Measurements from ENCODE around the gene CSRNP2. TPM values are rescaled to one million over a fixed set of nuclear protein-coding genes. Genes with fewer than 3 reads are reported as not detected.

Gene CSRNP2
- total RNA-seq, 1 experiment from 2014 or later = 33.7 TPM

DNA sequence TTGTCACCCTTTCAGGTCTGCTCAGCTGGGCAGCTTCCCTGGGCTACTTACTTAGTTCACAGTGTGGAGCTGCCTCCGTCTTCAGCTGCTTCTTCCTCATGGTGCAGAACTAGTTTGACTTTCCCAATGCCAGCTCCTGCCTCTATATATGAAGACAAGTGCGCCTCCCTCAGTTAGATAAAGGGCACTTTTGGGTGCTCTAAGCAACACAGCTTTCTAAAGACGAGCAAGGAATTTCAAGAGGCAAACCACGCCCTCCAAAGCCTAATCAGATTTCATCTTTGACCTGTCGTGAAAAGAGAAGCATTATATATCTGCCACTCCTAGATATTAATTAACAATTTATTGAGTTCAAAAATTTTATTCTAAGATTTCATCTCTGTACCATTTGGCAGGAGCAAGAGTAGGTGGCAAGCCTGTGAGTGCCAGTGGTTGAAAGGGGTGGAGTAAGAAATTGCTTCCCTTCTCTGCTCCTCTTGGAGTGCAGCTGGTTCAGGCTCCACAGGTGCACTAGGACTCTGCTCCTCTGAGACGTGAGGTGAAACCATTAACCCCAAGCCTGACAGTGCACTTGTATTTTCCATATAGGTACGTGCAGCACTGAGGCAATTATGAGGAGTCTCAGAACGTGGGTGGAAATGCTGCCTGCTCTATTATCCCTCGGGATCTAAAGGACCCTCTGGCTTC lies 55.1 kb downstream of the CSRNP2 start (continued):
- TF ChIP-seq, protein P1, sequence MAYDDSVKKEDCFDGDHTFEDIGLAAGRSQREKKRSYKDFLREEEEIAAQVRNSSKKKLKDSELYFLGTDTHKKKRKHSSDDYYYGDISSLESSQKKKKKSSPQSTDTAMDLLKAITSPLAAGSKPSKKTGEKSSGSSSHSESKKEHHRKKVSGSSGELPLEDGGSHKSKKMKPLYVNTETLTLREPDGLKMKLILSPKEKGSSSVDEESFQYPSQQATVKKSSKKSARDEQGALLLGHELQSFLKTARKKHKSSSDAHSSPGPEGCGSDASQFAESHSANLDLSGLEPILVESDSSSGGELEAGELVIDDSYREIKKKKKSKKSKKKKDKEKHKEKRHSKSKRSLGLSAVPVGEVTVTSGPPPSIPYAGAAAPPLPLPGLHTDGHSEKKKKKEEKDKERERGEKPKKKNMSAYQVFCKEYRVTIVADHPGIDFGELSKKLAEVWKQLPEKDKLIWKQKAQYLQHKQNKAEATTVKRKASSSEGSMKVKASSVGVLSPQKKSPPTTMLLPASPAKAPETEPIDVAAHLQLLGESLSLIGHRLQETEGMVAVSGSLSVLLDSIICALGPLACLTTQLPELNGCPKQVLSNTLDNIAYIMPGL (CRISPR knock-in tag; IDR thresholded peaks at IDR 0.05) = no peak
- TF ChIP-seq, protein P2, sequence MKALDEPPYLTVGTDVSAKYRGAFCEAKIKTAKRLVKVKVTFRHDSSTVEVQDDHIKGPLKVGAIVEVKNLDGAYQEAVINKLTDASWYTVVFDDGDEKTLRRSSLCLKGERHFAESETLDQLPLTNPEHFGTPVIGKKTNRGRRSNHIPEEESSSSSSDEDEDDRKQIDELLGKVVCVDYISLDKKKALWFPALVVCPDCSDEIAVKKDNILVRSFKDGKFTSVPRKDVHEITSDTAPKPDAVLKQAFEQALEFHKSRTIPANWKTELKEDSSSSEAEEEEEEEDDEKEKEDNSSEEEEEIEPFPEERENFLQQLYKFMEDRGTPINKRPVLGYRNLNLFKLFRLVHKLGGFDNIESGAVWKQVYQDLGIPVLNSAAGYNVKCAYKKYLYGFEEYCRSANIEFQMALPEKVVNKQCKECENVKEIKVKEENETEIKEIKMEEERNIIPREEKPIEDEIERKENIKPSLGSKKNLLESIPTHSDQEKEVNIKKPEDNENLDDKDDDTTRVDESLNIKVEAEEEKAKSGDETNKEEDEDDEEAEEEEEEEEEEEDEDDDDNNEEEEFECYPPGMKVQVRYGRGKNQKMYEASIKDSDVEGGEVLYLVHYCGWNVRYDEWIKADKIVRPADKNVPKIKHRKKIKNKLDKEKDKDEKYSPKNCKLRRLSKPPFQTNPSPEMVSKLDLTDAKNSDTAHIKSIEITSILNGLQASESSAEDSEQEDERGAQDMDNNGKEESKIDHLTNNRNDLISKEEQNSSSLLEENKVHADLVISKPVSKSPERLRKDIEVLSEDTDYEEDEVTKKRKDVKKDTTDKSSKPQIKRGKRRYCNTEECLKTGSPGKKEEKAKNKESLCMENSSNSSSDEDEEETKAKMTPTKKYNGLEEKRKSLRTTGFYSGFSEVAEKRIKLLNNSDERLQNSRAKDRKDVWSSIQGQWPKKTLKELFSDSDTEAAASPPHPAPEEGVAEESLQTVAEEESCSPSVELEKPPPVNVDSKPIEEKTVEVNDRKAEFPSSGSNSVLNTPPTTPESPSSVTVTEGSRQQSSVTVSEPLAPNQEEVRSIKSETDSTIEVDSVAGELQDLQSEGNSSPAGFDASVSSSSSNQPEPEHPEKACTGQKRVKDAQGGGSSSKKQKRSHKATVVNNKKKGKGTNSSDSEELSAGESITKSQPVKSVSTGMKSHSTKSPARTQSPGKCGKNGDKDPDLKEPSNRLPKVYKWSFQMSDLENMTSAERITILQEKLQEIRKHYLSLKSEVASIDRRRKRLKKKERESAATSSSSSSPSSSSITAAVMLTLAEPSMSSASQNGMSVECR (CRISPR knock-in tag; IDR thresholded peaks at IDR 0.05; ENCODE audit: borderline replicate concordance) = no peak

DNA sequence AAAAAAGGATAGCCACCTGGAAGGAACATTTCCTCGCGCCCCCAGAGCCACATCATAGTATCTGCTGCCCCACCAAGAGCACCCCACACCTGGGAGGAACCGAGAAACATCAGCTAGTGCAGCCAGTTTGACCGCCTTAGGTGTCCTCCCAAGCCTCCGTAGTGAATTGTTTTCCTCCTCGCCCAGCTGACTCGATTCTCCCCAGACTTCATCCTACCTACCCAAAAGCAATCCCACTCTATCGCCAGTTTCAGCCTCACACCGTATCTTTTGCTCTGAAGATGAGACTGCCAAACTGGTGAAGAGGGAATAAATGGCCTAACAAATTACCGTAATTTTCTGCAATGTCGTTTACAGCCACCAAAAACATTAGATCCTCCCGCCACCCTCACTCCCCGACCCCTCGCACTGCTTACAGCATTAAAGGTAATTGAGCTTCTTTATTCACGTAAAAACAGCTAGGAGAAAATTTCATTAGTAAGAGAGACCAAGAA lies 56.0 kb downstream of the CSRNP2 start:
- H3K4me1 Mint-ChIP-seq = peaks cover 41% of the 10 kb centered on the region
- TF ChIP-seq RORB (CRISPR knock-in tag; IDR thresholded peaks at IDR 0.05) (no peak), NR3C1 (CRISPR knock-in tag; conservative IDR thresholded peaks at IDR 0.05; ENCODE audit: low read depth) (no peak), GRHL2 (CRISPR knock-in tag; IDR thresholded peaks at IDR 0.05; ENCODE audit: insufficient replicate concordance, severe bottlenecking) (no peak), CREB1 (CRISPR knock-in tag; IDR thresholded peaks at IDR 0.05) (no peak), NFE2L1 (CRISPR knock-in tag; IDR thresholded peaks at IDR 0.05) (no peak), ZBTB21 (CRISPR knock-in tag; IDR thresholded peaks at IDR 0.05; ENCODE audit: borderline replicate concordance) (no peak), TEAD4 (CRISPR knock-in tag; IDR thresholded peaks at IDR 0.05) (no peak), TP53 (CRISPR knock-in tag; IDR thresholded peaks at IDR 0.05) (no peak), SMAD3 (CRISPR knock-in tag; IDR thresholded peaks at IDR 0.05; ENCODE audit: borderline replicate concordance) (no peak), JUN (CRISPR knock-in tag; IDR thresholded peaks at IDR 0.05) (no peak), KAT7 (CRISPR knock-in tag; IDR thresholded peaks at IDR 0.05; ENCODE audit: borderline replicate concordance) (no peak), ETV6 (CRISPR knock-in tag; IDR thresholded peaks at IDR 0.05) (no peak), ELF4 (CRISPR knock-in tag; IDR thresholded peaks at IDR 0.05; ENCODE audit: low read depth) (no peak), ZNF317 (CRISPR knock-in tag; IDR thresholded peaks at IDR 0.05; ENCODE audit: borderline replicate concordance, low read depth) (no peak), ZNF396 (CRISPR knock-in tag; IDR thresholded peaks at IDR 0.05; ENCODE audit: borderline replicate concordance) (no peak)
- TF ChIP-seq, protein P3, sequence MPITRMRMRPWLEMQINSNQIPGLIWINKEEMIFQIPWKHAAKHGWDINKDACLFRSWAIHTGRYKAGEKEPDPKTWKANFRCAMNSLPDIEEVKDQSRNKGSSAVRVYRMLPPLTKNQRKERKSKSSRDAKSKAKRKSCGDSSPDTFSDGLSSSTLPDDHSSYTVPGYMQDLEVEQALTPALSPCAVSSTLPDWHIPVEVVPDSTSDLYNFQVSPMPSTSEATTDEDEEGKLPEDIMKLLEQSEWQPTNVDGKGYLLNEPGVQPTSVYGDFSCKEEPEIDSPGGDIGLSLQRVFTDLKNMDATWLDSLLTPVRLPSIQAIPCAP (CRISPR knock-in tag; IDR thresholded peaks at IDR 0.05) = no peak
- TF ChIP-seq, protein P2 (CRISPR knock-in tag; IDR thresholded peaks at IDR 0.05; ENCODE audit: borderline replicate concordance) = no peak
- TF ChIP-seq, protein P4, sequence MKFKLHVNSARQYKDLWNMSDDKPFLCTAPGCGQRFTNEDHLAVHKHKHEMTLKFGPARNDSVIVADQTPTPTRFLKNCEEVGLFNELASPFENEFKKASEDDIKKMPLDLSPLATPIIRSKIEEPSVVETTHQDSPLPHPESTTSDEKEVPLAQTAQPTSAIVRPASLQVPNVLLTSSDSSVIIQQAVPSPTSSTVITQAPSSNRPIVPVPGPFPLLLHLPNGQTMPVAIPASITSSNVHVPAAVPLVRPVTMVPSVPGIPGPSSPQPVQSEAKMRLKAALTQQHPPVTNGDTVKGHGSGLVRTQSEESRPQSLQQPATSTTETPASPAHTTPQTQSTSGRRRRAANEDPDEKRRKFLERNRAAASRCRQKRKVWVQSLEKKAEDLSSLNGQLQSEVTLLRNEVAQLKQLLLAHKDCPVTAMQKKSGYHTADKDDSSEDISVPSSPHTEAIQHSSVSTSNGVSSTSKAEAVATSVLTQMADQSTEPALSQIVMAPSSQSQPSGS (CRISPR knock-in tag; IDR thresholded peaks at IDR 0.05; ENCODE audit: borderline replicate concordance, low read depth) = no peak
- TF ChIP-seq, protein P5, sequence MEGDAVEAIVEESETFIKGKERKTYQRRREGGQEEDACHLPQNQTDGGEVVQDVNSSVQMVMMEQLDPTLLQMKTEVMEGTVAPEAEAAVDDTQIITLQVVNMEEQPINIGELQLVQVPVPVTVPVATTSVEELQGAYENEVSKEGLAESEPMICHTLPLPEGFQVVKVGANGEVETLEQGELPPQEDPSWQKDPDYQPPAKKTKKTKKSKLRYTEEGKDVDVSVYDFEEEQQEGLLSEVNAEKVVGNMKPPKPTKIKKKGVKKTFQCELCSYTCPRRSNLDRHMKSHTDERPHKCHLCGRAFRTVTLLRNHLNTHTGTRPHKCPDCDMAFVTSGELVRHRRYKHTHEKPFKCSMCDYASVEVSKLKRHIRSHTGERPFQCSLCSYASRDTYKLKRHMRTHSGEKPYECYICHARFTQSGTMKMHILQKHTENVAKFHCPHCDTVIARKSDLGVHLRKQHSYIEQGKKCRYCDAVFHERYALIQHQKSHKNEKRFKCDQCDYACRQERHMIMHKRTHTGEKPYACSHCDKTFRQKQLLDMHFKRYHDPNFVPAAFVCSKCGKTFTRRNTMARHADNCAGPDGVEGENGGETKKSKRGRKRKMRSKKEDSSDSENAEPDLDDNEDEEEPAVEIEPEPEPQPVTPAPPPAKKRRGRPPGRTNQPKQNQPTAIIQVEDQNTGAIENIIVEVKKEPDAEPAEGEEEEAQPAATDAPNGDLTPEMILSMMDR (IDR thresholded peaks at IDR 0.05) = no peak

More for the DNA sequence above, 56.0 kb downstream of the CSRNP2 start:
- POLR2A ChIA-PET = interaction anchor here (0.5 to 1.5 kb wide), 8 partner anchors 22 to 515 kb away, joined by 3 to 5 read pairs (median 3); partner anchors contain the start of genes ATF1, CSRNP2 and POU6F1
- CTCF ChIA-PET = interaction anchor here (0.6 to 4.7 kb wide), 23 partner anchors 15 to 547 kb away, joined by 3 to 55 read pairs (median 4); partner anchors contain the start of genes ATF1, CSRNP2 and TMPRSS12
- H3K4me3 Mint-ChIP-seq = peak overlapping the region; percentile 23
- DNase-seq (ENCODE audit: low spot score) (no peak), ATAC-seq (no peak)
- no peaks in the 10 kb centered on the region for H3K27me3 Mint-ChIP-seq (ENCODE audit: low read depth)
- no peaks in the 10 kb centered on the region for H3K9me3 Mint-ChIP-seq
- no peaks in the 10 kb centered on the region for H3K36me3 Mint-ChIP-seq
- peak overlapping the region; percentile 64; the same call in 1 of the 2 replicates for H3K27ac Mint-ChIP-seq
